Left renal cortex interstitium (tissue), 4 donors: ENCODE measurements around the gene LIPM. TPM values are rescaled to one million over a fixed set of nuclear protein-coding genes. Genes with fewer than 3 reads are reported as not detected.

Experiments used
- DNase-seq, 4 donors: peaks; one replicate each; pipeline ENCODE4 v3.0.0-alpha.2; 2013; ENCODE audit warnings: low read depth in 4 of 4, low spot score in 2 of 4, missing footprints in 1 of 4
- polyA plus RNA-seq, 4 donors: library from polyadenylated mRNA; unstranded; fragments of 120-200 nt; gene quantifications; one replicate each; pipeline ENCODE4 v1.2.1, GENCODE V29; 2013; ENCODE audit not compliant: insufficient read length in 4 of 4

The LIPM gene
- under 1 TPM in 1 of 4 donors, not detected in 3; 0.13 TPM for polyA plus RNA-seq

GRCh38 chr10:88802523-88803285 lies at the start of gene LIPM:
Gene LIPM (plus strand): TSS chr10:88802730. CDS start chr10:88802897, 167 bp downstream.
- no peak for DNase-seq

- DNase-seq, result no peak
Observed at GRCh38 chr10:88754287-88754686, 48.2 kb upstream of the LIPM start.

- no peak for DNase-seq
Observed at GRCh38 chr10:88755753-88756152, 46.8 kb upstream of the LIPM start.

- no peak for DNase-seq
Observed at GRCh38 chr10:88756660-88757059, 45.9 kb upstream of the LIPM start.

GRCh38 chr10:88759366-88760101 lies 43.0 kb upstream of the LIPM start, which contains the start of gene LIPN:
Gene LIPN (plus strand): TSS chr10:88760020. CDS start chr10:88761406, 1,386 bp downstream.
- no peak for DNase-seq

- no peak for DNase-seq
Observed at GRCh38 chr10:88762906-88763305, 39.6 kb upstream of the LIPM start.

- no peak for DNase-seq
Observed at GRCh38 chr10:88763441-88763840, 39.1 kb upstream of the LIPM start.

- DNase-seq, result no peak
Observed at GRCh38 chr10:88764110-88764509, 38.4 kb upstream of the LIPM start.

- DNase-seq, result no peak
Observed at GRCh38 chr10:88765816-88766215, 36.7 kb upstream of the LIPM start.

- DNase-seq, result no peak
Observed at GRCh38 chr10:88769384-88769783, 33.1 kb upstream of the LIPM start.

- DNase-seq, result no peak
Observed at GRCh38 chr10:88781206-88781605, 21.3 kb upstream of the LIPM start.

- no peak for DNase-seq
Observed at GRCh38 chr10:88782222-88782621, 20.3 kb upstream of the LIPM start.

- DNase-seq, result no peak
Observed at GRCh38 chr10:88783724-88784123, 18.8 kb upstream of the LIPM start.

GRCh38 chr10:88786032-88786770 lies 16.3 kb upstream of the LIPM start:
- no peak for DNase-seq

GRCh38 chr10:88787463-88787862 lies 15.1 kb upstream of the LIPM start:
- no peak for DNase-seq

GRCh38 chr10:88788924-88789323 lies 13.6 kb upstream of the LIPM start:
- no peak for DNase-seq

- peak in 1 of 4 donors; percentile 4 for DNase-seq
Observed at GRCh38 chr10:88791924-88792323, 10.6 kb upstream of the LIPM start.

GRCh38 chr10:88792661-88793060 lies 9.9 kb upstream of the LIPM start:
- DNase-seq, result no peak

- no peak for DNase-seq
Observed at GRCh38 chr10:88793712-88794299, 8.7 kb upstream of the LIPM start.

GRCh38 chr10:88794731-88795130 lies 7.8 kb upstream of the LIPM start:
- no peak for DNase-seq
